Measurements from ENCODE around the gene DNAJC9.

DNA sequence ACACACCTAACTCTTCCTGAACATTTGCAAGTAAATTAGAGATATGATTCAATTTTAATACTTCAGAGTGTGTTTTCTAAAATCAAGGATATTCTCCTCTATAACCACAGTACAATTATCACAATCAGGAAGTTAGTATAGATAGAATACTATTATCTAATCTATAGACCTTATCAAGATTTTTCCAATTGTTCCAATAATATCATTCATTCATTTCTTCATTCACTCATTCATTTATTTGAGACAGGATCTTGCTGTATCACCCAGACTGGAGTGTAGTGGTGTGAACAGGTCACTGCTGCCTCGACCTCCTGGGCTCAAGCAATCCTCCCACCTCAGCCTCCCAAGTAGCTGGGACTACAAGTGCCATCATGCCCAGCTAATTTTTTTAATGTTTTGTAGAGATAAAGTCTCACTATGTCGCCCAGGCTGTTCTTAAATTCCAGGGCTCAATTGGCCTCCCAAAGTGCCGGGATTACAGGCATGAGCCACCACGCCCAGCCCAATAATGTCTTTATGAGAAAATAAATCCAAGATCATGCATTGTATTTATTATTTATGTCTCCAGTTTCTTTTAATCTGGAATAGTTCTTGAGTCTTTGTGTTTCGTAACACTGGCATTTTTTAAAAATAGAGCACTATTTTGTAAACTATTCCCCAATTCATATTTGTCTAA, 16.0 kb upstream of the DNAJC9 start:
- no peak for TF ChIP-seq CTCF (conservative IDR thresholded peaks at IDR 0.05; ENCODE audit: low read length)
- TF ChIP-seq EZH2phosphoT487 (IDR thresholded peaks at IDR 0.05; ENCODE audit: borderline replicate concordance, low read depth, low read length) = no peak

All from OCI-LY7 (cell line).